Tibial nerve (tissue), 4 donors: ENCODE results near the gene TXNL4B. TPM values are rescaled to one million over a fixed set of nuclear protein-coding genes. Genes with fewer than 3 reads are reported as not detected.

Experiments used
- DNase-seq, 2 donors: peaks; one replicate each; pipeline ENCODE4 v3.0.0-alpha.2; 2019; ENCODE audit warnings: low spot score in 2 of 2
- H3K27ac ChIP-seq, 4 donors: fragments of 200-600 bp; sonication (generic) in 3 of 4; one replicate each; pipeline ENCODE4 v1.5.1; 2017 to 2019; ENCODE audit warnings: mild to moderate bottlenecking in 1 of 4
- H3K27me3 ChIP-seq, 2 donors: fragments of 200-600 bp; sonication (generic) in 1 of 2; one replicate each; pipeline versions ENCODE4 v1.5.1 to v1.6.0; 2017 to 2019
- H3K36me3 ChIP-seq, 3 donors: fragments of 200-600 bp; sonication (generic); one replicate each; pipeline ENCODE4 v1.5.1; 2018 to 2019
- H3K4me1 ChIP-seq, 4 donors: fragments of 200-600 bp; sonication (generic) in 3 of 4; one replicate each; pipeline ENCODE4 v1.5.1; 2017 to 2019
- H3K4me3 ChIP-seq, 4 donors: fragments of 200-600 bp; sonication (generic) in 3 of 4; one replicate each; pipeline ENCODE4 v1.5.1; 2017 to 2019; ENCODE audit warnings: mild to moderate bottlenecking in 1 of 4, moderate library complexity in 1 of 4
- H3K9me3 ChIP-seq, 4 donors: fragments of 200-600 bp; sonication (generic) in 3 of 4; one replicate each; pipeline ENCODE4 v1.5.1; 2017 to 2019
- CTCF ChIP-seq, 5 experiments: fragments of 200-600 bp in 3 of 5; fragments of 450-650 bp in 2 of 5; sonication (generic) in 3 of 5; IDR thresholded peaks; one replicate each; pipeline ENCODE4 v1.5.1; 2016 to 2019; ENCODE audit warnings: antibody characterized with exemption in 5 of 5, mild to moderate bottlenecking in 3 of 5, moderate library complexity in 2 of 5
- EP300 ChIP-seq, 2 donors: sonication (generic); formaldehyde crosslinking; IDR thresholded peaks; one replicate each; pipeline ENCODE4 v1.6.1; 2017; ENCODE audit warnings: antibody characterized with exemption in 2 of 2, mild to moderate bottlenecking in 1 of 2
- POLR2A ChIP-seq, 2 donors: fragments of 450-650 bp; IDR thresholded peaks; one replicate each; pipeline ENCODE4 v1.6.1; 2017; ENCODE audit warnings: antibody characterized with exemption in 2 of 2, mild to moderate bottlenecking in 2 of 2, moderate library complexity in 2 of 2
- WGBS, 2 donors: methylation state at CpG; one replicate each; pipeline ENCODE4 v1.1.5; 2018; 5-methylcytosine and 5-hydroxymethylcytosine counted together
- total RNA-seq, 4 donors: library from RNA; depleted of rRNA; stranded (reverse); fragments of >200 nt; gene quantifications; one replicate each; pipeline ENCODE4 v1.1.0, GENCODE V29; 2016

The TXNL4B gene
- total RNA-seq, 4 donors from 2014 or later = 13.1 to 20.5 (median 15.5) TPM

- no peak for TF ChIP-seq EP300 (IDR thresholded peaks at IDR 0.05)
- no peak for TF ChIP-seq CTCF (IDR thresholded peaks at IDR 0.05)
- TF ChIP-seq POLR2A (IDR thresholded peaks at IDR 0.05) = no peak
- DNase-seq = no peak
- Histone ChIP-seq H3K4me3 (no peak overlapping the region), H3K27ac (no peak overlapping the region), H3K36me3 (no peaks in the 10 kb centered on the region), H3K27me3 (no peaks in the 10 kb centered on the region), H3K4me1 (peaks cover 0 to 18% (median 0%) of the 10 kb centered on the region in 4 donors), H3K9me3 (no peaks in the 10 kb centered on the region)
- 96 to 100% methylated on average over 2 of the region's 2 CpGs for WGBS, 2 donors
These were observed 28.9 kb upstream of the TXNL4B start for GRCh38 chr16:72122308-72122707.

- H3K4me3 ChIP-seq = no peak overlapping the region
- no peak for TF ChIP-seq CTCF (IDR thresholded peaks at IDR 0.05)
- no peak for TF ChIP-seq EP300 (IDR thresholded peaks at IDR 0.05)
- TF ChIP-seq POLR2A (IDR thresholded peaks at IDR 0.05) = no peak
- no peak overlapping the region for H3K27ac ChIP-seq
- no peak for DNase-seq
- no peaks in the 10 kb centered on the region for H3K36me3 ChIP-seq
- H3K9me3 ChIP-seq = peaks cover 0 to 7% (median 0%) of the 10 kb centered on the region in 4 donors
- no peaks in the 10 kb centered on the region for H3K27me3 ChIP-seq
- peaks cover 0 to 7% (median 0%) of the 10 kb centered on the region in 4 donors for H3K4me1 ChIP-seq
- WGBS, 2 donors = 82 to 95% methylated on average over 5 of the region's 5 CpGs
These were observed 26.6 kb upstream of the TXNL4B start for GRCh38 chr16:72120026-72120425.

- Histone ChIP-seq H3K4me1 (no peaks in the 10 kb centered on the region), H3K27ac (no peak overlapping the region), H3K36me3 (peaks cover 2 to 58% (median 23%) of the 10 kb centered on the region in 3 donors), H3K27me3 (no peaks in the 10 kb centered on the region), H3K9me3 (peaks cover 0 to 9% (median 0%) of the 10 kb centered on the region in 4 donors), H3K4me3 (no peak overlapping the region)
- DNase-seq = no peak
- TF ChIP-seq POLR2A (IDR thresholded peaks at IDR 0.05) = no peak
- TF ChIP-seq CTCF (IDR thresholded peaks at IDR 0.05) = no peak
- TF ChIP-seq EP300 (IDR thresholded peaks at IDR 0.05) = no peak
These were observed 20.2 kb upstream of the TXNL4B start for GRCh38 chr16:72113616-72113945.

GRCh38 chr16:72112906-72113615 is 19.6 kb upstream of the TXNL4B start:
- TF ChIP-seq POLR2A (IDR thresholded peaks at IDR 0.05) = no peak
- no peak for TF ChIP-seq EP300 (IDR thresholded peaks at IDR 0.05)
- TF ChIP-seq CTCF (IDR thresholded peaks at IDR 0.05) = no peak
- Histone ChIP-seq H3K4me3 (no peak overlapping the region), H3K27me3 (no peaks in the 10 kb centered on the region), H3K36me3 (peaks cover 5 to 63% (median 28%) of the 10 kb centered on the region in 3 donors), H3K9me3 (peaks cover 0 to 9% (median 0%) of the 10 kb centered on the region in 4 donors), H3K27ac (no peak overlapping the region), H3K4me1 (no peaks in the 10 kb centered on the region)
- 91 to 93% methylated on average over 7 of the region's 7 CpGs for WGBS, 2 donors
- no peak for DNase-seq

- H3K9me3 ChIP-seq = peaks cover 0 to 9% (median 0%) of the 10 kb centered on the region in 4 donors
- no peak overlapping the region for H3K4me3 ChIP-seq
- no peaks in the 10 kb centered on the region for H3K4me1 ChIP-seq
- H3K36me3 ChIP-seq = peaks cover 5 to 69% (median 34%) of the 10 kb centered on the region in 3 donors
- DNase-seq = no peak
- no peaks in the 10 kb centered on the region for H3K27me3 ChIP-seq
- no peak for TF ChIP-seq EP300 (IDR thresholded peaks at IDR 0.05)
- TF ChIP-seq CTCF (IDR thresholded peaks at IDR 0.05) = no peak
- no peak for TF ChIP-seq POLR2A (IDR thresholded peaks at IDR 0.05)
- 93 to 94% methylated on average over 15 of the region's 15 CpGs for WGBS, 2 donors
- no peak overlapping the region for H3K27ac ChIP-seq
These were observed 19.0 kb upstream of the TXNL4B start for GRCh38 chr16:72112452-72112792.
